Hematopoietic multipotent progenitor cell treated with erythropoietin and hydrocortisone succinate and interleukin-3 and kit ligand, for 15 days (in vitro differentiated cells): ENCODE results near the gene DSG2.

Source experiments
- DNase-seq: peaks from one replicate; pipeline ENCODE4 v3.0.0-alpha.2; 2015; ENCODE audit warnings: low spot score

Gene DSG2

GRCh38 chr18:31590570-31590969 lies 92.6 kb downstream of the DSG2 start:
- DNase-seq, result no peak

GRCh38 chr18:31591113-31591512 lies 93.1 kb downstream of the DSG2 start:
- no peak for DNase-seq

- no peak for DNase-seq
Measured at GRCh38 chr18:31591628-31592027, 93.7 kb downstream of the DSG2 start, which contains the start of gene TTR. Gene TTR, plus strand, starts transcription at chr18:31591877. Its CDS starts 26 bp downstream, at chr18:31591903.

GRCh38 chr18:31592506-31593157 lies 94.7 kb downstream of the DSG2 start:
- DNase-seq, result no peak

- no peak for DNase-seq
Measured at GRCh38 chr18:31595121-31595771, 97.3 kb downstream of the DSG2 start.

GRCh38 chr18:31596081-31596872 lies 98.3 kb downstream of the DSG2 start:
- DNase-seq, result no peak

GRCh38 chr18:31598021-31598805 lies 100.2 kb downstream of the DSG2 start:
- no peak for DNase-seq
